OCI-LY1 (cell line): Measurements from ENCODE around the gene SLC26A8.

ENCODE experiments used
- H2AFZ ChIP-seq: fragments of 200-600 bp; sonication (generic), shearing (Covaris generic); 2 replicates; pipeline ENCODE4 v1.6.0; 2014; ENCODE audit warnings: antibody characterized with exemption, mild to moderate bottlenecking, low read length
- H3F3A ChIP-seq: fragments of 200-600 bp; sonication (generic), shearing (Covaris generic); 2 replicates; pipeline ENCODE4 v1.6.0; 2014; ENCODE audit warnings: mild to moderate bottlenecking, antibody characterized with exemption, low read length, moderate library complexity; ENCODE audit not compliant: insufficient read depth
- H3K27ac ChIP-seq: fragments of 200-600 bp; sonication (generic); 2 replicates; pipeline ENCODE4 v1.5.1; 2014; ENCODE audit warnings: low read length, mixed run types, mild to moderate bottlenecking, low read depth; ENCODE audit not compliant: poor library complexity, severe bottlenecking
- H3K27me3 ChIP-seq: fragments of 200-600 bp; sonication (generic); 2 replicates; pipeline ENCODE4 v1.6.0; 2014; ENCODE audit warnings: antibody characterized with exemption, mild to moderate bottlenecking, low read length, moderate library complexity; ENCODE audit not compliant: insufficient read depth
- H3K36me3 ChIP-seq: fragments of 200-600 bp; sonication (generic); 2 replicates; pipeline ENCODE4 v1.6.1; 2014; ENCODE audit warnings: mild to moderate bottlenecking, antibody characterized with exemption, low read length, moderate library complexity, mixed read lengths; ENCODE audit not compliant: insufficient read depth
- H3K4me1 ChIP-seq: fragments of 200-600 bp; sonication (generic); 2 replicates; pipeline ENCODE4 v1.5.1; 2014; ENCODE audit warnings: mild to moderate bottlenecking, low read length, moderate library complexity; ENCODE audit not compliant: insufficient read depth, severe bottlenecking
- H3K4me2 ChIP-seq: fragments of 200-600 bp; sonication (generic), shearing (Covaris generic); 2 replicates; pipeline ENCODE4 v1.6.1; 2014; ENCODE audit warnings: low read length
- H3K4me3 ChIP-seq: fragments of 200-600 bp; sonication (generic); 2 replicates; pipeline ENCODE4 v1.5.1; 2014; ENCODE audit warnings: low read length, low read depth, mild to moderate bottlenecking, mixed read lengths; ENCODE audit not compliant: poor library complexity, severe bottlenecking
- H3K79me2 ChIP-seq: fragments of 200-600 bp; shearing (Covaris generic); 2 replicates; pipeline ENCODE4 v1.6.1; 2016; ENCODE audit warnings: mixed run types, low read length, mixed read lengths; ENCODE audit not compliant: insufficient read depth
- H3K9ac ChIP-seq: fragments of 200-600 bp; sonication (generic), shearing (Covaris generic); 2 replicates; pipeline ENCODE4 v1.6.1; 2014; ENCODE audit warnings: mild to moderate bottlenecking, low read length, mixed read lengths
- H3K9me2 ChIP-seq: fragments of 200-600 bp; sonication (generic), shearing (Covaris generic); 2 replicates; pipeline ENCODE4 v1.6.1; 2014; ENCODE audit warnings: low read depth, mild to moderate bottlenecking, low read length, mixed read lengths
- H3K9me3 ChIP-seq: fragments of 200-600 bp; shearing (Covaris generic); 2 replicates; pipeline ENCODE4 v1.6.1; 2014; ENCODE audit warnings: low read length, mixed read lengths
- H4K20me1 ChIP-seq: fragments of 200-600 bp; sonication (generic), shearing (Covaris generic); 2 replicates; pipeline ENCODE4 v1.6.0; 2016; ENCODE audit warnings: mild to moderate bottlenecking, low read length; ENCODE audit not compliant: insufficient read depth
- CTCF ChIP-seq: fragments of 200-600 bp; sonication (generic), shearing (Covaris generic); IDR thresholded peaks from 2 replicates; pipeline ENCODE4 v1.5.1; 2017; ENCODE audit warnings: mild to moderate bottlenecking, antibody characterized with exemption, low read length, moderate library complexity, mixed read lengths
- EZH2 ChIP-seq: fragments of 200-600 bp; sonication (generic), shearing (Covaris generic); IDR thresholded peaks from 2 replicates; pipeline ENCODE4 v1.8.0; 2017; ENCODE audit warnings: borderline replicate concordance, mixed run types, mild to moderate bottlenecking, antibody characterized with exemption, low read length, moderate library complexity, mixed read lengths

Gene SLC26A8

DNA sequence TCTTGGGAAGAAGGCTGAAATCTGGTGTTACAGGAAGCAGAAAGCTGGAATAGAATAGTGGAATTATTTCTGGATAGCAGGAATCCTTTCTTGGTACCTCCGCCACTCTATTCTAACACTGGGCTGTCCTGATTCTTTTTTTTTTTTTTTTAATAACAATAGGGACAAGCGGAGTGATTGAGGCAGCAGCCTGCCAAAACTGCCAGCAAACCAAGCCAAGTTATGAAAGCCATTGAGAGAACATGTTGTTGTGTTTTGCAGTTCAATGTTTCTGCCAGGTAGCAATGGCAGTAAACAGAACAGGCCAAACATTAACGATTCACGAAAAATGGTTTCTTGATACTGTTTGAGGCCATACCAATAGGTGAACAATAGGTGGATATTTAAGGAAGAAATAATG, 47.1 kb downstream of the SLC26A8 start:
- Histone ChIP-seq H3K79me2 (no peaks in the 10 kb centered on the region), H3K4me1 (no peaks in the 10 kb centered on the region), H4K20me1 (no peaks in the 10 kb centered on the region), H2AFZ (no peak overlapping the region), H3K9ac (no peak overlapping the region), H3F3A (no peaks in the 10 kb centered on the region), H3K4me3 (no peak overlapping the region), H3K27ac (no peak overlapping the region), H3K4me2 (no peak overlapping the region), H3K9me2 (no peaks in the 10 kb centered on the region), H3K36me3 (no peaks in the 10 kb centered on the region), H3K9me3 (no peaks in the 10 kb centered on the region), H3K27me3 (no peaks in the 10 kb centered on the region)
- TF ChIP-seq EZH2 = no peak
- TF ChIP-seq CTCF = no peak

GRCh38 chr6:35973670-35974222, 50.7 kb downstream of the SLC26A8 start:
- H3F3A ChIP-seq = no peaks in the 10 kb centered on the region
- no peak overlapping the region for H3K27ac ChIP-seq
- no peak overlapping the region for H3K4me2 ChIP-seq
- no peaks in the 10 kb centered on the region for H3K9me2 ChIP-seq
- H3K9me3 ChIP-seq = no peaks in the 10 kb centered on the region
- no peak overlapping the region for H3K4me3 ChIP-seq
- no peak overlapping the region for H3K9ac ChIP-seq
- H3K79me2 ChIP-seq = no peaks in the 10 kb centered on the region
- TF ChIP-seq CTCF = no peak
- no peak for TF ChIP-seq EZH2
- no peaks in the 10 kb centered on the region for H3K27me3 ChIP-seq
- no peaks in the 10 kb centered on the region for H4K20me1 ChIP-seq
- no peaks in the 10 kb centered on the region for H3K36me3 ChIP-seq
- H2AFZ ChIP-seq = no peak overlapping the region
- H3K4me1 ChIP-seq = no peaks in the 10 kb centered on the region

GRCh38 chr6:35972471-35973367, 51.7 kb downstream of the SLC26A8 start:
- Histone ChIP-seq H3K4me1 (no peaks in the 10 kb centered on the region), H3K9ac (no peak overlapping the region), H4K20me1 (no peaks in the 10 kb centered on the region), H3K79me2 (no peaks in the 10 kb centered on the region), H3K27ac (no peak overlapping the region), H3K27me3 (no peaks in the 10 kb centered on the region), H3K36me3 (no peaks in the 10 kb centered on the region), H2AFZ (no peak overlapping the region), H3F3A (no peaks in the 10 kb centered on the region), H3K9me2 (no peaks in the 10 kb centered on the region), H3K4me3 (no peak overlapping the region), H3K9me3 (no peaks in the 10 kb centered on the region), H3K4me2 (no peak overlapping the region)
- TF ChIP-seq CTCF = no peak
- TF ChIP-seq EZH2 = no peak
